B cell (primary cell): ENCODE results near the gene WDR19.

Experiments used
- CTCF ChIP-seq: fragments of 200-600 bp; IDR thresholded peaks from one replicate; pipeline ENCODE4 v1.8.0; 2022; ENCODE audit warnings: antibody characterized with exemption, mild to moderate bottlenecking
- EZH2 ChIP-seq: IDR thresholded peaks from 2 replicates; pipeline ENCODE4 v1.6.1; 2012; ENCODE audit warnings: borderline replicate concordance, low read depth, mild to moderate bottlenecking, moderate library complexity, low read length; ENCODE audit not compliant: insufficient read depth, poor library complexity, severe bottlenecking

DNA sequence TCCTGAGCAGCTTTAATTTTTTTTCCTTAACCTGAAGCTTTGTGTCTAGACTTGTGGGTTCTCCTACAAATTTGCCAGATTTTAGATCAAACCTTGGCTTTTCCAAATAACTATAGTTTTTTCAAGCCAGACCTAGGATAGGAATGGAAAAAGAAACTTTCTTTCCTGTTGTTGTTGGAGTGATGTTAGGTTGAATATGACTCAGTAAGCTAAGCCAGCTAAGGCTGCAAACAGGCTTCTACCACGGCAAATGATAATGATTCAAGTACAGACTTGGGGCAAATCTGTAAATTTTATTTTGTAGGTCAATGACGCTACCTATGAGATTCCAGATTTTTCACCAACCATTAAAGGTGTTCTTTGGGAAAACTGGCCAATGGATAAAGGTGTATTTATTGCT lies 45.6 kb downstream of the WDR19 start:
- TF ChIP-seq CTCF: no peak
- no peak for TF ChIP-seq EZH2
